Kidney capillary endothelial cell (primary cell): Measurements from ENCODE around the gene AGTRAP.

Source experiments
- DNase-seq: peaks from one replicate; pipeline ENCODE4 v3.0.0-alpha.2; 2018; ENCODE audit warnings: low spot score

The AGTRAP gene

DNA sequence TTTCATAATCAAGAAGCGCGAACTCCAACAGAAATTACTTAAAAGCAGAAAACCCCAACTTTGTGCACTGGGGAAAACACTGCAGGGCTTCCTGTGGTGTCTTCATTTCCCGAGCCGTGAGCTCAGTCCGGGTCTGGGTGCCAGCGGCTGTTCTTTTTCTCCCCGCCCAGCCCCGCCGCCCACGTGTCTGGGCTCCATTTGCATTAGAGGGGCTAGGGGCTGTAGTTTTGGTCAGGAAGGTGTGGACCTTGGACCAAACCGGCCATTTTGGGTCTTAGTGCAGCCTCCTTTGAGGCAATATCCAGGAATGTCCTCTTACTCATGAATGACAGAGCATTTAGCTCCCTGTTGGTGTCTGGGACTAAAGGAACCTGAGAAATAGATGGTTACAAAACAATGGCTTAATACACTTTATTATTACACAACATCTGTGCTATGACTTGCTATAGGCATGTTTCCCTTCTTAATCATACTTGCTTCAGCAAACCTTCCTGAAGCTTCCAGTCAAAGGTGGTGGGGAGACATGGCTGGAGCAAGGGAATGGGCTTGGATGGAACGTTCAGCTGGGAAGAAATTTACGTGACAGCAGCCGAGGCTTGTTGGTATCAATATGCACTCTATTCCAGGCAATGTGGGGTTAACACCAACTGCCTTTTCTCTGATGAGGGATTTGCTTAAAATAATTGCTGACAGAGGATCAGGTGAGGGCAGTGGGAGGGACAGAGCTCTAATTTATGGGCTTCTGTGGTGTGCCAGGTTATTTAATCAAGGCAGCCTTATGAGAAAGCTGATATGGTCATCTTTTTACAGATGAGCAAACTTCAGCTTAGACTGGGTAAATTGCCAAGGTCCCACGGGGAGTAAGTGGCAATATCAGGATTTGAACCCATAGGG is 1.1 kb downstream of the AGTRAP start:
- peak; percentile 68 for DNase-seq

DNA sequence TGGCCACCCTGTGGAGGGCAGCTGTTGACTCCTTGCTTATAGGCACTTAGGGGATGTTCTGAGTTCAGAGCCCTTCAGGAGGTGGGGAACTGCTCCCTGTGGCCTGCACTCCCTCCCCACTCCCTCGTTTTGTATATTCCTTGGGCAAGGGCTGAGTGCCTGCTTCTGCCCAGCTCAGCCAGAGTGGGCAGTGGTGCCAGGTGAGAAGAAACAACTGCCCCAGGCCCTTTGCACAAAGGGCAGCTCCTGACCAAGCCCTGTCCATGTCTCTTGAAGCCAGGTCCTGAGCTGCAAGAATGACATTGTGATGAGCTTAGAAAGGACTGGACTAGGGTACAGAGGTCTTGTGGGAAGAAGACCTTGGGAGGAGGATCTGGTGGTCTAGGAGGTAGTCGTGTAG is 2.2 kb downstream of the AGTRAP start:
- DNase-seq, result no peak

DNA sequence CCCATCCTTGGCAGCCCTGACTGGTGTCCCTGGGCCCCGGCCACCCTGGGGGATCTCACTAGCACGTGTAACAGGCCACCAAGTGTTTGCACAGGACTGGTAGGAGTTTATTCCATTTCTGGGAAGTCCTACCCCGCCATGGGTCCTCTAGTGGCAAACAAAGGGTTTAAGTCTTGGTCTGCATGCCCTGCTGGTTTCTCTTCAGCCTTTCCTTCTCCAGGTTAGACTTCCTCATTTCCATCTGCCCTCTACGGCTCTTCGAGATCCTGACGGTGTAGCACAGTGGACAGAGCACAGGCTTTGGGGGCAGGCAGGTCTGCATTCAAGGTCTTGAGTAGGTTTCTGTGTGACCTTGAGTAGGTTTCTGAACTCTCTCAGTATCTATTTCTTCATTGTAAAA is 2.8 kb downstream of the AGTRAP start:
- DNase-seq, result no peak

DNA sequence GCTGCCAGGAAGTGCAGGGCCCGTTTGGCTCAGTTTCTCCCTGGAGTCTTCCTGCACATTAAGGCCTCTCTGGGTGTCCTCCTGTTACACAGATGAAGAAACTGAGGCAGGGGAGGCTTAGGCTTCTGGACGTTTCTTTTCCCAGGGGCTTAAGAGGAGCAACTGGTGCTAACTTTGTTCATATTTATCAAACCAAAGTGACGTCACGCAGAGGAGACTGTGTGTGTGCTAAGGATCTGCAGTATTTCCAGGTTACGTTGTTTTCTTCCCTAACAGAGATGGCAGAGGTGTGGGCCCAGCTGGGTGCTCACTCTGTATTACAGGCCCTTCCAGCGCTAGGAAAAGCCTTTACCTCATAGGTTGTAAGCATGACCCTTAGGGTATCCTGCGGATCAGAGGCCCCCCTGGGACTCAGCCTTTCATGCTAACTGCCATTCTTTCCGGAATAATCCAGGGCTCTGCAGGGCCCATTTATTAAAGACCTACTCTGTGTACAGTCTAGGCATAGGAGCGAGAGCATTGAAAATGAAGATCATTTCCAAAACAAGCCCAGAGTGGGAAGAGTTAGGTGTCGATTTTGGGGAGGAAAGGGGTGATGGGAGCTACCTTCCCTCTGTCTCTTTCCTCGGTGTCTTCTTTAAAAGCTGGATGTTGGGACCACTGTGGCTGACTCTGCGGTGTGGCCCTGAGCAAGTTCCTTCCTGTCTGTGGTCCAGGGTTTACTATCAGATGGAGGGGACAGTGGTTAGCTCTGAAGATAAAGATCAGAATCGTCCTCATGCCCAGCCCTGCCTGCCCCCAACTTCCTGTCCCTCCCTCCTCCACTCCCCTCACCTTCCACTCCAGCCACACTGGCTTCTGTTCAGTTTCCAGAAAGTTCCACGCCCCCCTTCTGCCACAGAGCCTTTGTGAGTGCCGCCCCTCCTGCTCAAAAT is 4.6 kb downstream of the AGTRAP start:
- no peak for DNase-seq

- no peak for DNase-seq
Observed at GRCh38 chr1:11741482-11741881, 5.5 kb downstream of the AGTRAP start.

DNA sequence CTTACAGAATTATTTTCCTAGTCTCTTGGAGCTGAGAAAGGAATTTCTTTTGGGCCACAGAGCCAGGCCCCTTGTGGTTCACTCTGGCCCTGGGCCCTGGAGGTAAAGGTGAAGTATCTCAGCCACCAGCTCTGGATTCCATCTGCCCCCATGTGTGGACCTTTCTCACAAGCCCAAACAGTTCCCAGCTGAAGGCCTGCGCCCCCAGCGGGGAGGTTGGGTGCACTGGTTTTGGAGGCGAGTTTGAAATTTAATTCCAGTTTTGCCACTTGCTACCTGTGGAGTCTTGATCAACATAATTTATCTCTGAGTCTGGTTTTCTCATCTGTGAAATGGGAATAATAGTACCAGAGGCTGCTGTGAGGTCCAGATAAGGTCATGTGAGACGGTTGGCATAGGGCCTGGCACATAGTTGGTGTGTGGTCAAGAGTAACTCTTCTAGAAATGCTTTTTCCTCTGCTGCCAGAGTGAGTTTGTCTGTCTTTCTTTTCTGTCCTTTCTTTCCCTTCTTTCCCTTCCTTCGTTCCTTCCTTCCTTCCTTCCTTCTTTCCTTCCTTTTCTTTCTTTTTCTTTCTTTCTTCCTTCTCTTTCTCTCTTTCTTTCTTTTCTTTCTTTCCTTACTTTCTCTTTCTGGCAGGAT is 6.1 kb downstream of the AGTRAP start:
- no peak for DNase-seq

GRCh38 chr1:11744287-11744686 is 8.4 kb downstream of the AGTRAP start:
- DNase-seq, result no peak

- no peak for DNase-seq
Observed at GRCh38 chr1:11746092-11746491, 10.2 kb downstream of the AGTRAP start.

DNA sequence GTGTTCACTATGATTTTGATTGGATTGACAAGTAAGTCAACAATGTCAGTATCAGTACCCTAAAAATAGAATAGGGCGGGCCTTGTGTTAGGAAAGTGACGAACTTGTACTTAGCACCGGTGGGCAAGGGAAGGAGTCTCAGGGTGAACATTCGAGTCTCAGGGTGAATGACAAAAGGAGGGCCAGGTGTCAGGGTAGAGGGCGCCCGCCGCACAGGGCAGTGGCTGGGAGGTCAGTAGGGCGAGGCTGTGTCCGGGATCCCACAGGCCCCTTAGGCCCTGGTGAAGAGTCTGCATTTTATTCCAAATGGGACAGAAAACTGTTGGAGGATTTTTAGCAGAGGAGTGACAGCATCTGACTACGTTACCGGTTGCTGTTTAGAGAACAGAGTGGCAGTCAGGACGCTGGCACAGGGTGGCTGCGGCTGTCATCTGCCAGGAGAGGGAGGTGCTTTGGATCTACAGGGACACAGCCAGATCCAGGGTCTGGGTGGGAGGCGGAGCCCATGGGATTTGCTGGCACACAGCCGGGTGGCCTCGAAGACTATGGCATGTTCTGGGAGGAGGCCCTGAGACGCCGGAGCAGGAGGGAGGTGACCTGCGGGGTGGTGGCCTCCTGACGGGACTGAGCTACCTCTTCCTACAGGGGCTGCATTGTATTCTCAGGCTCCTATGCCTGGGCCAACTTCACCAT is 11.0 kb downstream of the AGTRAP start:
- DNase-seq, result no peak

DNA sequence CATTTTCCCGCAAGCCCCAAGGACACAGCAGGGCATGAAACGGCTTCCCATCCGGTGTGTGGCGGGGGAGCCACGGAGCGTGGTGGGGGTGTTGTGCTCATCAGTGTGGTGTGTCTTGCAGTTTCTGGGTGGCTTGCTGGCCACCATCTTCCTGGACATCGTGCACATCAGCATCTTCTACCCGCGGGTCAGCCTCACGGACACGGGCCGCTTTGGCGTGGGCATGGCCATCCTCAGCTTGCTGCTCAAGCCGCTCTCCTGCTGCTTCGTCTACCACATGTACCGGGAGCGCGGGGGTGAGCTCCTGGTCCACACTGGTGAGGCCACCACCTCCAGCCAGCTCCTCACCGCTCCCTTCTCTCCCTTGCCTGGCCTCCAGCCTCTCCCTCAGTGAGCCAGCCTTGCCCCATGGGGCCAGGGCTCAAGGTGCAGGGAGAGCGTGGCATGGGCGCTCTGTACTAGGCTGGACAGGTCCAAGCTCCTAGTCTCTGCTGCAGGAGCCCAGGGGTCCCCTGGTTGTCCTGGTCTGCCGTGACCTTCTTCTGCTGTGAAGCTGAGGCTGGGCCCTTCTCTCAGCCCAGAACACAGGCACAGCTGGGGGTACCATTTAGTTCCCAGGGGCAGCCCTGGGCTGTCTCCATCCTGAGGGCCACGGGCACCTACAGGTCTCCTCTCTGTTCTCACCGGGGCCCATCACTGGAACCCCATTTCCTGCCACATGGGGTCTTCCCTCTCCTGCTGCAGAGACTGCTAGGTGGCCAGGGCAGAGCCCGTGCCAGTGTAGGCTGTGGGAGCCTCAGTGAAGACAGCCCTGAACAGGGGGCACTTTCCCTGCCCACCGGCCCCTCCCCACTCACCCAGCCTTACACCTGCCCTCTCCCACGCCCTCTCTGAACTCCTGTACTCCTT is 12.6 kb downstream of the AGTRAP start:
- DNase-seq, result no peak

DNA sequence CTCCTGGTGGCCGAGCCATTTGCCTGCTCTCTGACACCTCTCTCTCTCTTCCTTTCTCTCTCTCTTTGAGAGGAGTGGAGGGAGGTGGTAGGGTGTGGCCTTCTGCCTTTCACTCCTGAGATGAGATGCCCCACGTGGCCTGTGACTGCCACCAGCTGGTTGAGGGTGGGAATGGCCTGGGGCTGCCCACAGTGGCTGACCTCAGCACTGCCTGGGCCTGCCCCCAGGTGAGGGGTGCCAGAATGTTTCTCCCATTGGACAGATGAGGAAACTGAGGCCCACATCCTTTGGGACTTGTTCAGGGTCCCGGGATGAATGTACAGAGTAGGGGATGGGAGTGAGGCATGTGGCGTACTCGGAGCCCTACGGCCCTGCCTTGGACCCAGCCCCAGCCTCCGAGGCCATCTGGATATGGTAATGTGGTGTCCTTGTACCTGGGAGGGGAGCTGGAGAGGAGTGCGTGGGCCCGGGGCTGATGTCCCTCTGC is 13.3 kb downstream of the AGTRAP start:
- no peak for DNase-seq

DNA sequence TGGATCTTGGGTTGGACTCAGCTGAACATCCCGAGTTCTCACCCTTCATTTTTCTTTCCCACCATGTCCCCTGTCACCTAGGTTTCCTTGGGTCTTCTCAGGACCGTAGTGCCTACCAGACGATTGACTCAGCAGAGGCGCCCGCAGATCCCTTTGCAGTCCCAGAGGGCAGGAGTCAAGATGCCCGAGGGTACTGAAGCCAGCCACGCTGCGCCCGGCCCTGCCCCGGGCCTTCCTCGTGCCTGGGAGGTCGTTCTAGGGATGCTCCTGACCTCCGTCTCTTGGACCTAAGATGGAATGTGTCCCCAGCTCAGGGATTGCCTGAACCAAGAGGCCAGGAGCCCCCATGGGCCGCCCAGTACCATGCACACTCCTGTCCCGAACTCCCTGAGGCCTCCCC is 14.1 kb downstream of the AGTRAP start:
- no peak for DNase-seq

GRCh38 chr1:11751087-11751486 is 15.2 kb downstream of the AGTRAP start:
- no peak for DNase-seq

- DNase-seq, result no peak
Observed at GRCh38 chr1:11752359-11753088, 16.6 kb downstream of the AGTRAP start.

GRCh38 chr1:11753555-11754208 is 17.7 kb downstream of the AGTRAP start:
- DNase-seq, result no peak

DNA sequence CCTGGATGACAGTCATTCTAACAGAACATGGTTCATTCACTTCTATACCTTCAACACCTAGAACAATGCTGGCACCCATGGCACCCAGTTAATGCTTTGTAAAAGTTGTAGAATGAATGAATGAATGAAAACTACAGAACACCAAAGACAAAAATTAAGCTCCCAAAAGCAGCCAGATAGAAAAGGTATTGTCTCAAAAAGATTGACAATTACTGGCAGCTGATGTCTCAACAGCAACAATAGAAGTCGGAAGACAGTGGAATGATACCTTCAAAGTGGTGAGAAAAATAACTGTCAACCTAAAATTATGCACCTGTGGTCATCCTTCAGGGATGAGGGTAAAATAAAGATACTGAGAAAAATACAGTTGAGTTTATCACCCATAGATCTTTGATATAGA is 21.1 kb downstream of the AGTRAP start:
- DNase-seq, result no peak

DNA sequence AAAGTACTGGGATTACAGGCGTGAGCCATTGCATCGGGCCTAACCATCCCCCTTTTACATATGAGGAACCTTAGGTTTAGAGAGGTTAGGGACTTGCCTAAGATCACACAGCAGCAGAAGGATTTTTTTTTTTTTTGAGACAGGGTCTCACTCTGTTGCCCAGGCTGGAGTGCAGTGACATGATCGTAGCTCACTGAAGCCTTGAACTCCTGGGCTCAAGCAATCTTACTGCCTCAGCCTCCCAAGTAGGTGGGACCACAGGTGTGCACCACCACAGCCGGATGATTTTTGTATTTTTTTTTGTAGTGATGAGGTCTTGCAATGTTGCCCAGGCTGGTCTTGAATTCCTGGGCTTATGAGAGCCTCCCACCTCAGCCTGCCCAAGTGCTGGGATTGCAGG is 23.9 kb downstream of the AGTRAP start:
- DNase-seq, result no peak

DNA sequence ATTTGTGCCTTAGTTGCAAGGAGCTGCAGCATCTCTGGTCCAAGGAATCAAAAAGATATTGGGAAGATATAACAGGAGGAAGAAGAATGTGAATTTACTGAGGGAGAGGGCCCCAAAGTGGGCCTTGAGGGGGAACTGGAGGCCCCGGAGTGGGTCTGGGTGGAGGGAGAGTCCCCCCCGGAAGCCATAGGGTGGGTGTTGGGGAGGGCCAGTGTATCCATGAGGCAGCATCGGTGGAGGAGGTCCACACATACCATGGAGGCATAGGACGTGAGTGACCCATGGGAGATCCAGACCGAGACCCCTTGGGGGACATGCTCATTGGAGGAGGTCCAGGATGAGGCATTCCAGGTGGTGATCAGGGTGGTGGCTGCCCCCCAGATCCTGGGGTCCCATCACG is 25.3 kb downstream of the AGTRAP start:
- DNase-seq, result no peak

- DNase-seq, result no peak
Observed at GRCh38 chr1:11761988-11762406, 26.1 kb downstream of the AGTRAP start, which contains the start of gene C1orf167. TSS of gene C1orf167 (plus strand) at chr1:11762193. CDS start at chr1:11764401, 2,208 bp downstream.
